Measurements from ENCODE around the gene TPPP2.
"Not testable (repeated sequence)": the region's sequence is repeated elsewhere in the genome, so short reads cannot be mapped to it uniquely, and the experiment has no call there.

The TPPP2 gene

GRCh38 chr14:21029917-21030316 is at the start of gene TPPP2:
Gene TPPP2, plus strand, starts transcription at chr14:21030217. Its CDS starts 365 bp downstream, at chr14:21030582.
- no peak for DNase-seq

GRCh38 chr14:20980906-20981305 is 49.1 kb upstream of the TPPP2 start:
- no peak for DNase-seq

- no peak for DNase-seq
Observed at GRCh38 chr14:20982646-20983369, 47.2 kb upstream of the TPPP2 start.

GRCh38 chr14:20985650-20986049 is 44.4 kb upstream of the TPPP2 start:
- not testable (repeated sequence) for DNase-seq

GRCh38 chr14:20986811-20987210 is 43.2 kb upstream of the TPPP2 start:
- DNase-seq, result no peak

GRCh38 chr14:20988717-20989470 is 41.1 kb upstream of the TPPP2 start:
- DNase-seq, result no peak

- no peak for DNase-seq
Observed at GRCh38 chr14:20989471-20989786, 40.6 kb upstream of the TPPP2 start.

GRCh38 chr14:20989787-20990600 is 40.0 kb upstream of the TPPP2 start, which contains the start of gene METTL17:
Gene METTL17, plus strand, starts transcription at chr14:20989980. Its CDS starts 23 bp downstream, at chr14:20990003.
- DNase-seq, result no peak

- no peak for DNase-seq
Observed at GRCh38 chr14:20996521-20996920, 33.5 kb upstream of the TPPP2 start.

GRCh38 chr14:20997115-20997514 is 32.9 kb upstream of the TPPP2 start:
- no peak for DNase-seq

GRCh38 chr14:20997564-20997963 is 32.5 kb upstream of the TPPP2 start:
- DNase-seq, result no peak

GRCh38 chr14:20998139-20998538 is 31.9 kb upstream of the TPPP2 start:
- no peak for DNase-seq

- no peak for DNase-seq
Observed at GRCh38 chr14:20998674-20999366, 31.2 kb upstream of the TPPP2 start, which contains the start of gene SLC39A2. Gene SLC39A2, plus strand, starts transcription at chr14:20999293. Its CDS starts 154 bp downstream, at chr14:20999447.

- no peak for DNase-seq
Observed at GRCh38 chr14:20999591-20999990, 30.4 kb upstream of the TPPP2 start.

GRCh38 chr14:21001218-21001617 is 28.8 kb upstream of the TPPP2 start:
- no peak for DNase-seq

- DNase-seq, result no peak
Observed at GRCh38 chr14:21003788-21004346, 26.1 kb upstream of the TPPP2 start.

- DNase-seq, result not testable (repeated sequence)
Observed at GRCh38 chr14:21009721-21010120, 20.3 kb upstream of the TPPP2 start.

- no peak for DNase-seq
Observed at GRCh38 chr14:21011136-21011535, 18.9 kb upstream of the TPPP2 start.

GRCh38 chr14:21014761-21015190 is 15.2 kb upstream of the TPPP2 start:
- no peak for DNase-seq

GRCh38 chr14:21015312-21015711 is 14.7 kb upstream of the TPPP2 start:
- DNase-seq, result no peak

- DNase-seq, result no peak
Observed at GRCh38 chr14:21016413-21017190, 13.4 kb upstream of the TPPP2 start.

All from cortex of kidney (tissue), 1 donor.